ENCODE data around the gene RHOB. TPM values are rescaled to one million over a fixed set of nuclear protein-coding genes. Genes with fewer than 3 reads are reported as not detected.
A peak's percentile ranks its signal among the peaks of the same experiment; 100 is the strongest.
"Not testable (repeated sequence)": the region's sequence is repeated elsewhere in the genome, so short reads cannot be mapped to it uniquely, and the experiment has no call there.

Gene RHOB
- total and polyA plus RNA-seq, 12 donors, result 105 to 337 (median 159) TPM

- TF ChIP-seq CTCF (IDR thresholded peaks at IDR 0.05), result no peak
- Histone ChIP-seq H3K36me3 (no peaks in the 10 kb centered on the region), H3K4me1 (peaks cover 0 to 34% (median 9%) of the 10 kb centered on the region in 9 donors), H3K27ac (no peak overlapping the region), H3K4me3 (no peak overlapping the region), H3K9me3 (no peaks in the 10 kb centered on the region), H3K27me3 (no peaks in the 10 kb centered on the region)
- intact Hi-C loops (cut with DNase I), result no loop called here
- peak in 1 of 8 donors; percentile 21 for ATAC-seq
- DNase-seq, result no peak
- WGBS, 2 donors, result 81 to 83% methylated on average over 5 of the region's 5 CpGs
These were observed 14.2 kb upstream of the RHOB start for GRCh38 chr2:20432714-20433113.

- 91% methylated on average over 7 of the region's 7 CpGs for WGBS, 2 donors
- Histone ChIP-seq H3K9me3 (no peaks in the 10 kb centered on the region), H3K4me3 (no peak overlapping the region), H3K36me3 (no peaks in the 10 kb centered on the region), H3K4me1 (peaks cover 0 to 39% (median 9%) of the 10 kb centered on the region in 9 donors), H3K27ac (no peak overlapping the region), H3K27me3 (no peaks in the 10 kb centered on the region)
- intact Hi-C loops (cut with DNase I), result no loop called here
- TF ChIP-seq CTCF (IDR thresholded peaks at IDR 0.05), result no peak
- DNase-seq (no peak), ATAC-seq (no peak)
These were observed 13.6 kb upstream of the RHOB start for GRCh38 chr2:20433249-20433648.

GRCh38 chr2:20433946-20434553 lies 12.8 kb upstream of the RHOB start:
- intact Hi-C loops (cut with DNase I), result no loop called here
- WGBS, 2 donors, result 92% methylated on average over 4 of the region's 4 CpGs
- H3K4me3 ChIP-seq, result no peak overlapping the region

GRCh38 chr2:20434588-20435294 lies 12.1 kb upstream of the RHOB start:
- Histone ChIP-seq H3K4me3 (no peak overlapping the region), H3K9me3 (no peaks in the 10 kb centered on the region), H3K36me3 (no peaks in the 10 kb centered on the region), H3K4me1 (peaks cover 0 to 43% (median 10%) of the 10 kb centered on the region in 9 donors), H3K27ac (no peak overlapping the region), H3K27me3 (no peaks in the 10 kb centered on the region)
- WGBS, 2 donors, result 93 to 94% methylated on average over 8 of the region's 8 CpGs
- DNase-seq, result no peak
- no peak for ATAC-seq
- intact Hi-C loops (cut with DNase I), result loop anchor here in 1 of 10 donors (5.0 kb wide), 1 partner anchor 57 kb away; no protein-coding TSS in a partner anchor
- no peak for TF ChIP-seq CTCF (IDR thresholded peaks at IDR 0.05)

More at GRCh38 chr2:20433946-20434553, 12.8 kb upstream of the RHOB start:
- H3K27me3 ChIP-seq, result no peaks in the 10 kb centered on the region
- no peak for DNase-seq
- no peak for TF ChIP-seq CTCF (IDR thresholded peaks at IDR 0.05)
- ATAC-seq, result no peak
- H3K4me1 ChIP-seq, result peaks cover 0 to 43% (median 12%) of the 10 kb centered on the region in 9 donors
- no peak overlapping the region for H3K27ac ChIP-seq
- H3K9me3 ChIP-seq, result no peaks in the 10 kb centered on the region
- no peaks in the 10 kb centered on the region for H3K36me3 ChIP-seq

GRCh38 chr2:20435456-20435855 lies 11.4 kb upstream of the RHOB start:
- ATAC-seq, H3K4me3 ChIP-seq, H3K27ac ChIP-seq, H3K9me3 ChIP-seq, DNase-seq, H3K36me3 ChIP-seq, H3K27me3 ChIP-seq: not testable (repeated sequence)
- 90 to 92% methylated on average over 9 of the region's 9 CpGs for WGBS, 2 donors
- intact Hi-C loops (cut with DNase I), result loop anchor here in 1 of 10 donors (5.0 kb wide), 1 partner anchor 58 kb away; no protein-coding TSS in a partner anchor
- H3K4me1 ChIP-seq, result peaks cover 0 to 43% (median 3%) of the 10 kb centered on the region in 9 donors

All from heart right ventricle (tissue), 16 donors.